Measurements from ENCODE around the gene CYBB.

Gene CYBB

DNA sequence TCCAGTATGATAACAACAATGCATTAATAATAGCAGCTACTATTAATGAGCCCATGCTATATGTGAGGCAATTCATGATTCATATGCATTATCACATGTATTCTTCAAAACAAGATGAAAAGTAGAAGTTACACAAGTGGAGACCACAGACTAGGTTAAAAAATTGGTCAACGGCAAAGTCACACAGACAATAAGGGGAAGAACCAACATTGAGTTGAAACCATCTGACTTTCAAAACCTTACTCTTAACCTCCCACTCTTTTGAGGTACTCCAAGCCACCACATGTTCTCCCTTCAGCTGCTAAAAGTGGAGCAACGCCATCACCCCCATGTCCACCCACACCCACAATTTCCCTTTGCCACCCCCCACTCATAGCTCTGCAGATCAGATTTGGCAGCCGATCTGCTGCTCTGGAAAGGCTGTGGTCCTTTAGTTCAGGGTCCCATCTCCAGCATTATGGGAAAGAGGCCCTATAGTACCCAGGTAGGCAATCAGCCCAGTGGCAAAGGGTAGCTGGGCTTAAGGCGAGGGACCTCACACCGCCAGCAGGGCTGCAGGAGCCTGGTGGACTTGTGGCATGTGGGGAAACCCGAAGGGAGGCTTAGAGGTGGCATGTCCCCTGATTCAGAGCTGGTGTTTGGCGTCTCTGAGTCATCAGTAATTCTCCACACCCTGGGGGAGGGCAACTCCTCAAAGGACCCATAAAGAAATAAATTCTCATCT lies 33.5 kb upstream of the CYBB start:
- no peaks in the 10 kb centered on the region for H3K9me2 ChIP-seq (replicated peaks; ENCODE audit: insufficient read depth, low read length)
- no peaks in the 10 kb centered on the region for H4K20me1 ChIP-seq (ENCODE audit: insufficient read depth, low read length)

DNA sequence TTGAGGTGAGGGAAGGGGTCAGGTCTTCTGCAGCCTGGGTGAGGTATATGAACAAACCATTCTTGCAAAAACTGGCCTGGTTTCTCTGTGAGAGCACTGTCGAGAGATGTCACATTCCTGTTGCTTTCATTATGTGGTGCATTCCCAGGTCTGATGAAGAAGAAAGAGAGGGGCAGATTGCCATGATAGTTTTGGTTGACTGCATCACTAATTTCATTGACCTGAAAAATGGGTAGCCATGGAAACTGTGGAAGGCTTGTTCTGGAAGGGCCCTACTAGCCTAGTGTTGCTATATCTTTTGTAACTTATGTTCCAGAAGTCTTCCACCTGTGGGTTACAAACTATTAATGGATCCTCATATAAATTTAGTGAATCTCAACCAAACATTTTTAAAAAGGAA lies 32.9 kb upstream of the CYBB start:
- Histone ChIP-seq H3K4me3 (ENCODE audit: low read length) (no peak overlapping the region), H3F3A (ENCODE audit: insufficient read depth, low read length) (no peaks in the 10 kb centered on the region), H3K9ac (ENCODE audit: low read length) (no peak overlapping the region), H4K20me1 (ENCODE audit: insufficient read depth, low read length) (no peaks in the 10 kb centered on the region), H3K79me2 (ENCODE audit: low read length) (no peaks in the 10 kb centered on the region), H3K27ac (ENCODE audit: low read length) (no peak overlapping the region), H3K27me3 (replicated peaks; ENCODE audit: insufficient read depth, low read length) (no peaks in the 10 kb centered on the region), H3K9me2 (replicated peaks; ENCODE audit: insufficient read depth, low read length) (no peaks in the 10 kb centered on the region), H3K36me3 (replicated peaks; ENCODE audit: insufficient read depth, low read length) (no peaks in the 10 kb centered on the region), H2AFZ (ENCODE audit: low read length) (no peak overlapping the region), H3K4me2 (ENCODE audit: low read depth, low read length) (no peak overlapping the region), H3K4me1 (ENCODE audit: low read length) (peaks cover 23% of the 10 kb centered on the region), H3K9me3 (replicated peaks; ENCODE audit: insufficient read depth, low read length) (no peaks in the 10 kb centered on the region)
- no peak for DNase-seq
- TF ChIP-seq EZH2 (optimal IDR thresholded peaks at IDR 0.05; ENCODE audit: low read depth, low read length) = no peak
- TF ChIP-seq EZH2phosphoT487 (IDR thresholded peaks at IDR 0.05; ENCODE audit: low read length) = no peak
- TF ChIP-seq, protein P1, sequence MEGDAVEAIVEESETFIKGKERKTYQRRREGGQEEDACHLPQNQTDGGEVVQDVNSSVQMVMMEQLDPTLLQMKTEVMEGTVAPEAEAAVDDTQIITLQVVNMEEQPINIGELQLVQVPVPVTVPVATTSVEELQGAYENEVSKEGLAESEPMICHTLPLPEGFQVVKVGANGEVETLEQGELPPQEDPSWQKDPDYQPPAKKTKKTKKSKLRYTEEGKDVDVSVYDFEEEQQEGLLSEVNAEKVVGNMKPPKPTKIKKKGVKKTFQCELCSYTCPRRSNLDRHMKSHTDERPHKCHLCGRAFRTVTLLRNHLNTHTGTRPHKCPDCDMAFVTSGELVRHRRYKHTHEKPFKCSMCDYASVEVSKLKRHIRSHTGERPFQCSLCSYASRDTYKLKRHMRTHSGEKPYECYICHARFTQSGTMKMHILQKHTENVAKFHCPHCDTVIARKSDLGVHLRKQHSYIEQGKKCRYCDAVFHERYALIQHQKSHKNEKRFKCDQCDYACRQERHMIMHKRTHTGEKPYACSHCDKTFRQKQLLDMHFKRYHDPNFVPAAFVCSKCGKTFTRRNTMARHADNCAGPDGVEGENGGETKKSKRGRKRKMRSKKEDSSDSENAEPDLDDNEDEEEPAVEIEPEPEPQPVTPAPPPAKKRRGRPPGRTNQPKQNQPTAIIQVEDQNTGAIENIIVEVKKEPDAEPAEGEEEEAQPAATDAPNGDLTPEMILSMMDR (IDR thresholded peaks at IDR 0.05; ENCODE audit: low read length) = no peak

More for the DNA sequence above, 33.5 kb upstream of the CYBB start:
- peaks cover 22% of the 10 kb centered on the region for H3K4me1 ChIP-seq (ENCODE audit: low read length)
- TF ChIP-seq, protein P1 (IDR thresholded peaks at IDR 0.05; ENCODE audit: low read length) = no peak
- TF ChIP-seq EZH2phosphoT487 (IDR thresholded peaks at IDR 0.05; ENCODE audit: low read length) (no peak), EZH2 (optimal IDR thresholded peaks at IDR 0.05; ENCODE audit: low read depth, low read length) (no peak)
- no peak overlapping the region for H2AFZ ChIP-seq (ENCODE audit: low read length)
- H3K4me2 ChIP-seq (ENCODE audit: low read depth, low read length) = no peak overlapping the region
- DNase-seq = peak; percentile 24
- H3K9ac ChIP-seq (ENCODE audit: low read length) = no peak overlapping the region
- peak overlapping the region; percentile 8; the same call in 1 of the 2 replicates for H3K27ac ChIP-seq (ENCODE audit: low read length)
- no peaks in the 10 kb centered on the region for H3K27me3 ChIP-seq (replicated peaks; ENCODE audit: insufficient read depth, low read length)
- no peaks in the 10 kb centered on the region for H3K36me3 ChIP-seq (replicated peaks; ENCODE audit: insufficient read depth, low read length)
- H3K79me2 ChIP-seq (ENCODE audit: low read length) = no peaks in the 10 kb centered on the region
- no peaks in the 10 kb centered on the region for H3F3A ChIP-seq (ENCODE audit: insufficient read depth, low read length)
- no peaks in the 10 kb centered on the region for H3K9me3 ChIP-seq (replicated peaks; ENCODE audit: insufficient read depth, low read length)
- H3K4me3 ChIP-seq (ENCODE audit: low read length) = no peak overlapping the region

DNA sequence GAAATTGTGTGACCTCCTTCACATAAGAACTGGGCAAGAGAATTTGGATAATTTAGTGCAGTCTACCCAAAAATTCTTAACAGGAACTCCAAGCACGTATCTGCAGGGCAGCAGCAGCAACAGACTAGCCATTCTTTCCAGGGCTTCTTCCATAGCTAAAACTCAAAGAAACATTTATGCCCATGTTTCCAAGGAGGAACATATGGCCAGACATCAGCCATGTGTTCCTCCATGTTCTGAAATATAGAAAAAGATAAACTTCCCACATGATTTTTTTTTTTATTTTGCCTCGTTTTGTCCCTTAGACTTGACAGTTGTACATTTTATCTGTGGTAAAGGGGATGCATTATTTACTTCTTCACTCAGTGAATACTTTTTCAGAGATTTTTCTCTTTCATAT lies 27.6 kb upstream of the CYBB start:
- no peak overlapping the region for H3K4me3 ChIP-seq (ENCODE audit: low read length)
- TF ChIP-seq EZH2 (optimal IDR thresholded peaks at IDR 0.05; ENCODE audit: low read depth, low read length) = no peak
- TF ChIP-seq, protein P1 (IDR thresholded peaks at IDR 0.05; ENCODE audit: low read length) = no peak
- TF ChIP-seq EZH2phosphoT487 (IDR thresholded peaks at IDR 0.05; ENCODE audit: low read length) = no peak
- H4K20me1 ChIP-seq (ENCODE audit: insufficient read depth, low read length) = no peaks in the 10 kb centered on the region
- H3K27me3 ChIP-seq (replicated peaks; ENCODE audit: insufficient read depth, low read length) = no peaks in the 10 kb centered on the region
- peaks cover 51% of the 10 kb centered on the region for H3K4me1 ChIP-seq (ENCODE audit: low read length)
- no peaks in the 10 kb centered on the region for H3K36me3 ChIP-seq (replicated peaks; ENCODE audit: insufficient read depth, low read length)
- H3K79me2 ChIP-seq (ENCODE audit: low read length) = no peaks in the 10 kb centered on the region
- no peak overlapping the region for H3K27ac ChIP-seq (ENCODE audit: low read length)
- H3K9ac ChIP-seq (ENCODE audit: low read length) = no peak overlapping the region
- no peaks in the 10 kb centered on the region for H3K9me2 ChIP-seq (replicated peaks; ENCODE audit: insufficient read depth, low read length)
- no peaks in the 10 kb centered on the region for H3K9me3 ChIP-seq (replicated peaks; ENCODE audit: insufficient read depth, low read length)
- no peak for DNase-seq
- H2AFZ ChIP-seq (ENCODE audit: low read length) = no peak overlapping the region
- H3K4me2 ChIP-seq (ENCODE audit: low read depth, low read length) = no peak overlapping the region
- peaks cover 28% of the 10 kb centered on the region for H3F3A ChIP-seq (ENCODE audit: insufficient read depth, low read length)

All from MM.1S (cell line).